GM18505 (cell line): ENCODE data around the gene F5.

Source experiments
- ATAC-seq: cut with Tn5 transposase; IDR thresholded peaks from one replicate; pipeline ENCODE4 v1.9.1; 2021; ENCODE audit not compliant: unreplicated experiment
- POLR2A ChIP-seq: IDR thresholded peaks from 4 replicates; pipeline ENCODE4 v1.6.1; 2011; ENCODE audit warnings: borderline replicate concordance; ENCODE audit not compliant: insufficient read depth, insufficient read length; ENCODE audit errors: extremely low read depth

The F5 gene

GRCh38 chr1:169604781-169605560 is 18.7 kb upstream of the F5 start:
- TF ChIP-seq POLR2A: no peak
- ATAC-seq: no peak

DNA sequence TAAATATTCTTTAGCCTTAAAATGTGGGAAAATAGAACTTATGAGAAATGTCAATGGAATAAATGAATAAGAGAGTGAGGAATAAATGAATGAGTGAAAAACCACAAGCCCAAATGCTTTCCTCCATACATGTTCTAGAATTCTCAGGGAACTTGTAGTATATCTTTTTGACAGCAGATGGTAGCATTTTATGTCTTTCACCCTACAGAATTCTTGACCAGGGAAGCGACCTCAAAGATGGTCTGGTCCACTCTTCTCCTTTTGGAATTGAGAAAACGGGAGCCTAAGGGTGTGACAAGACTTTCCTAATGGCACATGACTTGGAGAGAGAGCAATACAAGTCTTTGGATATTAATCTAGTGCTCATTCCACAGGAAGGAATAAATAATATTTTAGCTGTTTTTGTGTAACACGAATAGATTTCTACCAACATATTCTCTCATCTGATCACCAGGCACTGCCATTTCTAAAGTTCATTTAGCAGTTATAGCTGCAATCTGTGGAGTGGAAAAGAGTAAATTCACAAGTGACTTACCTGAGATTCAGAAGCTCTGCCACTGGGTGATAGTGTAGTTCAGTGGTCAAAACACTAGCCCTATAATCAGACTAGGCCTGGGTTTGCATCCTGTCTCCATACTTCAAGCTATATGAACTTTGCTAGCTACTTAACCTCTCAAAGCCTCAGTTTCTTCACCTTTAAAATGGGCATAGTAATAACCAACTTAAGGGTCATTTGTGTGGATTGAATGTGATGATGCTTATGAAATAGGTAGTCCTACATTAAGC is 15.0 kb upstream of the F5 start:
- ATAC-seq: no peak
- TF ChIP-seq POLR2A: no peak

DNA sequence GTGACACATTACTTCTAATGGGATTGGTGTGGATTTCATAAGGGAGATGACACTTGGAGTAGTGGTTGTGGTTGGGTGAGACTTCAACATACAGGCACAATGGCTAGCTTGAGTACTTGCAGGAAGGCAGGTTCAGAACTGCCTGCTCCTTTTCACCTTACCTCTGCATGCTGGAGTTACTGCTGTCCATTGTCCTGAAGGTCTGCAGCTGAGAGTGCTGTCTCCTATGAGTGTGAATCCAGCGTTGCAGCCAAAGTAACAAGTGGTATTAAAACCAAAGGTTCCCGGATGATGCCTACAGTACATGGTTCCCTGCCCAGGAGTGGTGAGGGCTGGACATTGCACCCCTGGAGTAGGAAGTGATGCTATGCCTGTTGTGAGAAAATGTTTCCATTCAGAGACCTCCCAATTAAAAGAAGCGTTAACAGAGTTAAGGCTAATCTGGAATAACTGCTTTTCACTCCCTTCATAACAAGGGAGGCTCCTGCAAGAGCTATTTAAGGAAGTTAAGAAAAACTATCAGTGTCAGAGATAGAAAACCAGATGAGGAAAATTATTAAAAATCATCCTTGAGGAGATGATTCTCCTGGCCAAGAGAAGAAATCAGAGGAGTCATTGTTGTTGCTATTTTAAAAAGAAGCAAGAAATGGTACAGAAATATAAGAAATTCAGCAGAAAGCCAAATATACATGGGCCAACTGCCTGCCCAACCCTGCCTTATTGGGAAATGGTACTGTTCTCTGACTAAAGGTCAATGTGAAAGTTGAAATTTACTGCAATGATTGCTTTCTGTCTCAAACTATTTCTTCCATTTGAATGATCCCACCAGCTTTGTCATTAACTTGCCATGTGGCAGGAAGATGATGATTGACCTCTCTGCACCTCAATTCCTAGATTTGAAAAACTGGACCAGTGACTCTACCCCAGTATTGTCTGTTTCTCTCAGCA is 9.8 kb upstream of the F5 start:
- TF ChIP-seq POLR2A: no peak
- no peak for ATAC-seq

DNA sequence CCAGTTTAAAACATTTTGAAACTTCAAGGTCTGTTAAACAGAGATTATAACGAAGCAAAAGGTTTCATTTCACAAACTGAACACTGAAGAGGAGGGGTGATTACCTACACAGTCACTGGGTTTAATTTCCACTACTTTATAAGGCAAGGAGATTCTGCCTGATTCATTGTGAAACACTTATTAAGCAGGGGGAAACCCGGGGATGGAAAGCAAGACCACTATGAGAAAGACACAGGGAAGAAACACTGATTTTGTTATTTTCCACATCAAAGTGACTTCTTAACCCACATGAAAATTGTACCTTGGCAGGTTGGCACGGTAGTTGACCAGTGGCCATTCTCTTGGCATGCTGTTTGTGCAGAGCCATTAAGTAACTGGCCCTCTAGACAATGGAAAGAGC is 8.1 kb upstream of the F5 start:
- TF ChIP-seq POLR2A: no peak
- no peak for ATAC-seq

GRCh38 chr1:169590932-169591331 is 4.7 kb upstream of the F5 start:
- TF ChIP-seq POLR2A: no peak
- no peak for ATAC-seq

DNA sequence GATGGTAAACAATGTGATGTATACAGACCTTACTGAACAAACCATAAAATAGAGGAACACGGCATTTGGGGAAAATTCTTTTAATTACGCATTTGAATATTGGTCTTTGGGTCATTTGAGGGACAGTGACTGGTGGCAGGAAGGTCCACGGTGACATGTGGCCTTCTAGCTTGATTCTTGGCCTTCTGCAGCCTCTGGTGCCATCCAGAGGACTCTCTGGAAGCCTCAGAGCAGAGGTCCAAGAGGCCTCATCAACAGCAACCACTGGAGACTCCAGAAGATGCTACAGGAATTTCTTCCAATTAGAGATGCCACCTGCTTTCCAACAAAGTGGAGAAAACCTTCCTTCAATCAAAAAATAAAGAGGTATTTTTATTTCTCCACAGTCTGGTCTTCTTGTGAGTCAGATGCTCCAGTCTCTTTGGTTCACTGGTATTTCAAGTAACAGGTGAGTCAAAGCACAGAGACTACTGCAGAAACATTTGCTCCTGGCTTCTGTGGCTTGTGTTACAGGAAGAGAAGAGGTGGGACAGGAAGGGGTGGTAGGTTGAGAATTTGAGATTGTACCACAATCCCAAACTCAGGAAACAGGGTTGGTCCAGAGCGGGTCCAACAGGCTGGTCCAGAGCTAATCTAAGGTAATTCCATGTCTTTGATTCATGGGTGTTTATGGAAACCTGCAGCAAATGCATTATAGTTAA is 2.7 kb upstream of the F5 start:
- no peak for ATAC-seq
- no peak for TF ChIP-seq POLR2A

- ATAC-seq: no peak
- TF ChIP-seq POLR2A: no peak
These were observed 1.8 kb upstream of the F5 start for GRCh38 chr1:169588112-169588511.

DNA sequence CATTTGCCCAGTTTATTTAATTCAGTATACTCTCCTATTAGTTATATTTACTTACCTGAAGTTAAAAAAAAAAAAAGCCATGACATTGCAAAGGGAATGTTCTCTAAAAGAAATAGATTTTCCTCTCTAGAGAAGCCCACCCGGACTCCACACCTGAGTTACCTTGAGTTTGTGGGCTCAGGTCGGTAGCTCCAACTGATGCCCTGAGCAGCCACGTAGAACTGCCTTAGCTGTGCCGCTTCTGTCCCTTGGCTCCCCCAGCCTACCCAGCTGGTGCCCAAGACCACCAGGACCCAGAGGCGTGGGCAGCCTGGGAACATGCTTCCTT is 250 bp downstream of the F5 start:
- ATAC-seq: no peak

GRCh38 chr1:169585181-169585580 is 1.1 kb downstream of the F5 start:
- no peak for TF ChIP-seq POLR2A
- ATAC-seq: no peak

More for the DNA sequence above, 250 bp downstream of the F5 start:
- no peak for TF ChIP-seq POLR2A

GRCh38 chr1:169584483-169585144 is 1.7 kb downstream of the F5 start:
- TF ChIP-seq POLR2A: no peak

GRCh38 chr1:169577981-169578738 is 8.1 kb downstream of the F5 start:
- no peak for TF ChIP-seq POLR2A
- ATAC-seq: no peak

More at GRCh38 chr1:169584483-169585144, 1.7 kb downstream of the F5 start:
- no peak for ATAC-seq
